Lower leg skin (tissue), 3 donors: ENCODE data around the gene SFSWAP.

Source experiments
- CTCF ChIP-seq, 3 donors: fragments of 450-650 bp; IDR thresholded peaks; one replicate each; pipeline ENCODE4 v1.5.1; 2016; ENCODE audit warnings: antibody characterized with exemption in 3 of 3, mild to moderate bottlenecking in 3 of 3, moderate library complexity in 2 of 3
- POLR2A ChIP-seq, 2 donors: fragments of 450-650 bp; IDR thresholded peaks; one replicate each; pipeline ENCODE4 v1.6.1; 2016 to 2017; ENCODE audit warnings: antibody characterized with exemption in 2 of 2, mild to moderate bottlenecking in 1 of 2, moderate library complexity in 1 of 2

GRCh38 chr12:131805421-131805820 lies 94.5 kb downstream of the SFSWAP start:
- TF ChIP-seq CTCF (IDR thresholded peaks at IDR 0.05): no peak
- no peak for TF ChIP-seq POLR2A (IDR thresholded peaks at IDR 0.05)
